Activated T-helper 1 cell treated with Interleukin-2 at 50 U/mL for 16 hours (primary cell): ENCODE data around the gene MDFIC2.

Experiments
- DNase-seq: peaks from one replicate; pipeline ENCODE4 v3.0.0-alpha.2; 2020; ENCODE audit warnings: low read depth

Gene MDFIC2

DNA sequence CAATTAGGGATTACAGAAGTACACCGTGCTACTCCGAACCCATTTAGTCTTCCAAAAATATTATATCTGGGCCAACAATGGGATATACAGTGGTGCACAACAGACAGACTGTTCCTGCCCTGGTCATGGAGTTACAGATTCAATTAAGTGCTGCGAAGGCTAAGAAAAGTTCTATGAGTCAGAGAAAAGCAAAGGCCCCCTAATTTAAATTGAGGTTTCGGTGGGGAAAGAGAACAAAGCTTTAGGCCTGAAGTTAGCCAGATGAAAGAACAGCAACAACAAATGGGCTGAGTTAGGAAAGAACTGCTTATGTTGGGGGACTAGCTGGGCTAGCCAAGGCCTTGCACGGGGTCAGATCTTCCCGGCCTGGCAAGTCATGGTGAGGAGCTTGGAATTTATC, 131.8 kb downstream of the MDFIC2 start:
- no peak for DNase-seq

DNA sequence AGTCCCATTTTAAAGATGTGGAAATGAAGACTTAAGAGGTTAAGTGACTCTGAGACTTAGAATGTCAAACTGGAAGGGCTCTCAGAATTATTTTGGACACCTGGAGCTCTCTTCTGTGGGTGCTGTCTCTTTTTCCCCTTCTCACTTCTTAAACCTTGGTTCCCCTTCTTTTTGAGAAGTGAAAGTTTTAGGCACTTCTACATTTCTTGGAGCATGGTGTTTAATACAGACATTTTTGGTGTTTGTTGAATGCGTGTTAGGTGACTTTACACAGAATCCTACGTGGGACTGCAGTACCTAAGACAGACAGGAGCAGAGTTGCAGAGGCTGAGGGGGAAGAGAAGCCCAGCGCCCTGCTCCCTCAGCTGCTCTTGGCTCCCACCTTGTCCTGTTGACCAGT, 133.3 kb downstream of the MDFIC2 start:
- DNase-seq = no peak

DNA sequence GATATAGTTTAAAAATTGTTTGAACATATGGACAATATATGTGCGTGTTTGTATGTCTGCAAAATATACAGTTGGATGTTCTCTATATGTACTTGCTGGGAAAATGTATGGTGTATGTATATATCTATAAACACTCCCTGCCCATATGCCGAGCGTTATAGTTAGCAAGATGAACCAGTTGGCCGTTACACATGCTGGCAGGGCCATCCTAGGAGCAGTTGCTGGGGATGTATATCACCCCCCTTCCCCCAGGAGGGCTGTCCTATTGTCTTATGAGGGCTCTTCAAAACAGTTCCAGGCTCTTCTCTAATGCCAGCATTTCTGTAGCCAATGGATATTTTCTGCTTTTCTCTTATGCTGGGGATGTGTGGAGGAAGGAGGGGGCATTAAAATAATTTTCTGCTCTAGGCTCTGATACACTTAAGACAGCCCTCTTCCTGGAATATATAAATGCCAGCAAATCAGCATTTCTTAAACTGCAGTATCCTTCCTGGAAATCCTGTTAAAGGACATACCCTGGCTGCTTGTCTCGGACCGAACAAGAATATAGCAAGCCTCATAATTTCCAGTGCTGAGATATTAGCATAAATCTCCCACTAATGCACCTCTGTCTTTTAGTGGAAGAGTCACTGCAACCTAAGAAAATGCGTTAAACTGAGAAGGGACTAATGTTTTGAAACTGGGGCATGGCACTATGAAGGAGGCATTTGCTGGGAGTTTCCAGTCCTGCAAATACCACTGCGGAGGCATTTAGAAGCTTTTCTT, 134.4 kb downstream of the MDFIC2 start:
- DNase-seq = no peak

DNA sequence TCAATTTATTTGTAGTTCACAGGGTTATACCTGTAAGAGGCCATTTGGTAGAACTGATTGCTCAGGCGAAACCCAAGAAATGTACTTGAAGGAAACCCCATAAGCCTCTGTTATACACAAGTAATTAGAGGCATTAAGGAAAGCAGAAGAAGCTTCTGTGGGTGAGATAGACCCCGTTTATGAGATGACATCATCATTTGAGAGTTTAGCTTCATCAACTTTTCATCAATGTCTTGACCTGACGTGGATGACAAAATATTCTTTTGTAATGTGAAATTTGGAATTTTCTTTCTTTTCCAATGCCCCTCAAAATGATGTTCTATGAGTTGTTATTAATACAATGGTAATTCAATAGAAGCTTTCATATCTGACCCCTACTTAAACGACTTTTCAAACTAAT, 136.2 kb downstream of the MDFIC2 start:
- DNase-seq = no peak

DNA sequence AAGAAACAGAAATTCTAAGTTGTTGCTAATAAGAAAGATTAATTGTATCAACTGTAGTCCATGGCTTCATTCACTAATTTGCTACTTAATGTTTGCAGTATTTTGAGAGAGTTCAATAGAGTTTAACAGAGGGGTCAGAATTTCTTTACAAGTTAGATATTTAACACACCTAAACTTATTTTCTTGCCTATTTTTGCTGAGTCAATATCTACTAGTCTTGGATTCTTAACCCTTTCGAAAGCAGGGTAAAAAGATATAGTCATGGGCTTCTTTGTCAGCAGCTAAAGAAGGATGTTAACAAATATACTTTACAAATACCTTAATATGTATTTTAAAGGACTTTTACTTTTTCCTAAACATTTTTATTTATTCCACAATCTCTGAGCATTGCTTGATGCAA, 155.6 kb downstream of the MDFIC2 start:
- DNase-seq = no peak

DNA sequence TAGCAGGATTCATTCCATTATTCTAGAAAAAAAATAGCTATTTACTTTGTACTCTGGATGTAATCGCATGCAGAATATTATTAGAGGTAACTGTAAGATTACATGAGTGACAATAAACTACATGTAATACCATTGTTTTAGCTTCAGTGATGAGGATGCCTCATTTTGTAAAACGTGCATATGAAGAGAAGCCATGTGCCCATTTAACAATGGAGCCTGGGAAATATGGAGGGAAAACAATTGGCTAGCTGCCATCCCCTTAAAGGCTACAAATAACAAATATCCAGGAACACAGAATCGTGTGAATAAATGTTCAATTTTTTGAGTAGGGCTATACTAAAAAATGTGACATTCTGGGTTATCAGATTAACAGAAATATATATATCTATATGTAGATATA, 161.8 kb downstream of the MDFIC2 start:
- DNase-seq = no peak

DNA sequence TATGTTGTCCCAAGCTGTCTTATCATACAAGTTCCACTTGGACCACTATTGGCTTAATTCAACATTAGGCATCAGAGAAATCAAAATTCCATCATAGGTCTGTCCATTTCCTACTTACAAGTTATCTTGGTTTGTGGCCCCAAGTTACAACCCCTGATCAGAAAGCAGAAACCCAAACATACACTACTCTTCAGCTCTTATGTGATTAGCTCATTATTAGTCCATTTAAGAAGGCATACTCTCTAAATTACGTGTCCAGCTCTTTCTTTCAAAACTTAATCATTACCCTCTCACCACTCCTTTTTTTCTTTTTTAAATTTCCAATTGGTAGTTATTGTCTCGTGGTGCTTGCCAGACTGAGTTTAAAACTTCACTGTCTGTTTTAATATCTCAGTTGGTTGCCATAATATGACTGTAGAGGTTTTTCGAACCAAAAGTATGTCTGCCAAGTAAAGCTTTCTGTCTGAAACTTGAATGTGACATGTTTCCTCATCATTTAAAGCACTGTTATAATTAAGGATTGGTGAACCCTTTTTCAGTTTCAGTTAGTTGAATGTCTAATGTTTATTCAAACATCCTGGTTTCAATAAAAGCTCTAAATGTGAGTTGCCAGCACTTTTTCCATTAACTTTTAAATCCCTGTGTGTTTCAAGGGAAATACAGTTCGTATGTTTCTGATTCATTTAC, 162.6 kb downstream of the MDFIC2 start:
- no peak for DNase-seq
